Neural crest cell (in vitro differentiated cells): ENCODE results near the gene PDLIM3. TPM values are rescaled to one million over a fixed set of nuclear protein-coding genes. Genes with fewer than 3 reads are reported as not detected.
A peak's percentile ranks its signal among the peaks of the same experiment; 100 is the strongest.
"Not testable (repeated sequence)": the region's sequence is repeated elsewhere in the genome, so short reads cannot be mapped to it uniquely, and the experiment has no call there.

Source experiments
- DNase-seq: peaks from one replicate; pipeline ENCODE4 v3.0.0; 2021; ENCODE audit warnings: low read depth, mixed read lengths, low spot score
- H3K27ac Mint-ChIP-seq: one replicate; pipeline ENCODE4 v1.8.0; 2021; ENCODE audit warnings: mild to moderate bottlenecking, mixed read lengths; ENCODE audit not compliant: unreplicated experiment
- H3K27me3 Mint-ChIP-seq: 2 replicates; pipeline ENCODE4 v1.8.0; 2021; ENCODE audit warnings: low read depth, mild to moderate bottlenecking, mixed read lengths
- H3K36me3 Mint-ChIP-seq: 2 replicates; pipeline ENCODE4 v1.8.0; 2021; ENCODE audit warnings: low read depth, mild to moderate bottlenecking, mixed read lengths
- H3K4me1 Mint-ChIP-seq: 2 replicates; pipeline ENCODE4 v1.8.0; 2021; ENCODE audit warnings: mixed read lengths
- H3K4me3 Mint-ChIP-seq: one replicate; pipeline ENCODE4 v1.8.0; 2021; ENCODE audit warnings: mild to moderate bottlenecking, mixed read lengths
- H3K9me3 Mint-ChIP-seq: 2 replicates; pipeline ENCODE4 v1.8.0; 2021; ENCODE audit warnings: mixed read lengths
- CTCF ChIP-seq: fragments of 200-600 bp; sonication (generic); conservative IDR thresholded peaks from 2 replicates; pipeline ENCODE4 v1.5.0; 2021; ENCODE audit warnings: antibody characterized with exemption, mild to moderate bottlenecking
- total RNA-seq: library from RNA; stranded (reverse); gene quantifications from 2 replicates; pipeline ENCODE4 v1.2.1, GENCODE V29; 2021

Gene PDLIM3
- total RNA-seq, 1 donor from 2014 or later = 2.3 TPM

GRCh38 chr4:185562531-185562930 is 27.2 kb upstream of the PDLIM3 start:
- no peak overlapping the region for H3K4me3 Mint-ChIP-seq
- H3K36me3 Mint-ChIP-seq = peaks cover 3% of the 10 kb centered on the region
- peaks cover 5% of the 10 kb centered on the region for H3K9me3 Mint-ChIP-seq

GRCh38 chr4:185560316-185560715 is 25.0 kb upstream of the PDLIM3 start:
- DNase-seq = no peak
- Mint-ChIP-seq H3K4me1 (no peaks in the 10 kb centered on the region), H3K27ac (no peak overlapping the region), H3K4me3 (no peak overlapping the region), H3K36me3 (peaks cover 3% of the 10 kb centered on the region), H3K9me3 (peaks cover 9% of the 10 kb centered on the region), H3K27me3 (no peaks in the 10 kb centered on the region)
- TF ChIP-seq CTCF = no peak

More at GRCh38 chr4:185562531-185562930, 27.2 kb upstream of the PDLIM3 start:
- Mint-ChIP-seq H3K27me3 (no peaks in the 10 kb centered on the region), H3K4me1 (peaks cover 18% of the 10 kb centered on the region), H3K27ac (no peak overlapping the region)
- TF ChIP-seq CTCF = no peak
- no peak for DNase-seq

GRCh38 chr4:185559915-185560281 is 24.6 kb upstream of the PDLIM3 start:
- Mint-ChIP-seq H3K9me3 (peaks cover 9% of the 10 kb centered on the region), H3K27me3 (no peaks in the 10 kb centered on the region), H3K36me3 (peaks cover 3% of the 10 kb centered on the region), H3K4me1 (no peaks in the 10 kb centered on the region), H3K4me3 (no peak overlapping the region), H3K27ac (no peak overlapping the region)
- no peak for TF ChIP-seq CTCF
- no peak for DNase-seq

GRCh38 chr4:185559251-185559914 is 24.1 kb upstream of the PDLIM3 start:
- H3K27ac Mint-ChIP-seq = peak overlapping the region; percentile 31
- H3K4me3 Mint-ChIP-seq, H3K9me3 Mint-ChIP-seq, H3K27me3 Mint-ChIP-seq, H3K4me1 Mint-ChIP-seq, DNase-seq, H3K36me3 Mint-ChIP-seq: not testable (repeated sequence)

- H3K27me3 Mint-ChIP-seq = no peaks in the 10 kb centered on the region
- no peaks in the 10 kb centered on the region for H3K4me1 Mint-ChIP-seq
- H3K27ac Mint-ChIP-seq = no peak overlapping the region
- H3K36me3 Mint-ChIP-seq = no peaks in the 10 kb centered on the region
- peaks cover 14% of the 10 kb centered on the region for H3K9me3 Mint-ChIP-seq
- DNase-seq = no peak
- no peak for TF ChIP-seq CTCF
- H3K4me3 Mint-ChIP-seq = no peak overlapping the region
Measured at GRCh38 chr4:185554365-185555126, 19.2 kb upstream of the PDLIM3 start.

GRCh38 chr4:185552254-185552653 is 16.9 kb upstream of the PDLIM3 start:
- TF ChIP-seq CTCF = no peak
- Mint-ChIP-seq H3K9me3 (peaks cover 11% of the 10 kb centered on the region), H3K4me3 (no peak overlapping the region)

More at GRCh38 chr4:185552254-185552653, 16.9 kb upstream of the PDLIM3 start:
- Mint-ChIP-seq H3K36me3 (no peaks in the 10 kb centered on the region), H3K27me3 (no peaks in the 10 kb centered on the region), H3K27ac (no peak overlapping the region), H3K4me1 (no peaks in the 10 kb centered on the region)
- DNase-seq = no peak
